Neural cell (in vitro differentiated cells): ENCODE measurements around the gene HLA-DQB1. TPM values are rescaled to one million over a fixed set of nuclear protein-coding genes. Genes with fewer than 3 reads are reported as not detected.

Source experiments
- H2AFZ ChIP-seq: fragments of 200-600, 300-800 bp; sonication (generic), shearing (Covaris generic); 2 replicates; pipeline ENCODE4 v1.6.0; 2014; ENCODE audit warnings: low read depth, mild to moderate bottlenecking, antibody characterized with exemption, low read length, moderate library complexity
- H3F3A ChIP-seq: fragments of 200-600 bp; shearing (Covaris generic); 2 replicates; pipeline ENCODE4 v1.6.1; 2016; ENCODE audit warnings: mild to moderate bottlenecking, moderate library complexity, mixed read lengths, antibody characterized with exemption, low read length; ENCODE audit not compliant: insufficient read depth, poor library complexity, severe bottlenecking
- H3K27ac ChIP-seq: fragments of 200-600, 300-800 bp; sonication (generic), shearing (Covaris generic); 2 replicates; pipeline ENCODE4 v1.5.1; 2014; ENCODE audit warnings: mild to moderate bottlenecking, low read length, moderate library complexity
- H3K27me3 ChIP-seq: fragments of 300-800, 200-600 bp; sonication (generic), shearing (Covaris generic); 2 replicates; pipeline ENCODE4 v1.6.0; 2014; ENCODE audit warnings: mild to moderate bottlenecking, low read depth, low read length, moderate library complexity; ENCODE audit not compliant: insufficient read depth
- H3K36me3 ChIP-seq: fragments of 300-800, 200-600 bp; sonication (generic), shearing (Covaris generic); 2 replicates; pipeline ENCODE4 v1.5.1; 2014; ENCODE audit warnings: mild to moderate bottlenecking, antibody characterized with exemption, low read length, moderate library complexity; ENCODE audit not compliant: insufficient read depth
- H3K4me2 ChIP-seq: fragments of 300-800, 200-600 bp; sonication (generic), shearing (Covaris generic); 2 replicates; pipeline ENCODE4 v1.6.0; 2014; ENCODE audit warnings: mild to moderate bottlenecking, low read length
- H3K4me3 ChIP-seq: fragments of 300-800, 200-600 bp; sonication (generic), shearing (Covaris generic); 2 replicates; pipeline ENCODE4 v1.5.1; 2014; ENCODE audit warnings: mild to moderate bottlenecking, low read length, moderate library complexity
- H3K79me2 ChIP-seq: fragments of 200-600 bp; shearing (Covaris generic); replicated peaks from 2 replicates; pipeline ENCODE4 v1.6.0; 2014; ENCODE audit warnings: mild to moderate bottlenecking, low read length, moderate library complexity; ENCODE audit not compliant: insufficient read depth
- H3K9ac ChIP-seq: fragments of 300-800, 200-600 bp; sonication (generic), shearing (Covaris generic); 2 replicates; pipeline ENCODE4 v1.6.1; 2016; ENCODE audit warnings: mild to moderate bottlenecking, low read length, mixed read lengths
- H3K9me2 ChIP-seq: fragments of 200-600 bp; shearing (Covaris generic); 2 replicates; pipeline ENCODE4 v1.6.1; 2016; ENCODE audit warnings: mild to moderate bottlenecking, low read length, mixed read lengths; ENCODE audit not compliant: insufficient read depth
- H3K9me3 ChIP-seq: fragments of 200-600, 300-800 bp; sonication (generic), shearing (Covaris generic); 2 replicates; pipeline ENCODE4 v1.6.1; 2016; ENCODE audit warnings: mild to moderate bottlenecking, mixed run types, low read length, moderate library complexity, mixed read lengths
- H4K20me1 ChIP-seq: fragments of 200-600 bp; shearing (Covaris generic); 2 replicates; pipeline ENCODE4 v1.6.1; 2016; ENCODE audit warnings: mild to moderate bottlenecking, mixed run types; ENCODE audit not compliant: insufficient read depth
- CTCF ChIP-seq: fragments of 450-650 bp; IDR thresholded peaks from 2 replicates; pipeline ENCODE4 v1.5.1; 2014; ENCODE audit warnings: antibody characterized with exemption, mild to moderate bottlenecking, moderate library complexity; ENCODE audit not compliant: poor library complexity, severe bottlenecking
- EP300 ChIP-seq: fragments of 450-650 bp; conservative IDR thresholded peaks from 2 replicates; pipeline ENCODE4 v1.6.1; 2014; ENCODE audit warnings: antibody characterized with exemption, mild to moderate bottlenecking, moderate library complexity; ENCODE audit not compliant: poor library complexity, severe bottlenecking
- EZH2 ChIP-seq: fragments of 200-600, 300-800 bp; shearing (Covaris generic), sonication (generic); IDR thresholded peaks from 2 replicates; pipeline ENCODE4 v1.6.1; 2014; ENCODE audit warnings: antibody characterized with exemption, low read length, borderline replicate concordance, mild to moderate bottlenecking; ENCODE audit not compliant: insufficient read depth, poor library complexity, severe bottlenecking
- MXI1 ChIP-seq: fragments of 450-650 bp; conservative IDR thresholded peaks from 2 replicates; pipeline ENCODE4 v1.6.1; 2014; ENCODE audit warnings: antibody characterized with exemption, mild to moderate bottlenecking; ENCODE audit not compliant: poor library complexity, severe bottlenecking
- POLR2AphosphoS5 ChIP-seq: IDR thresholded peaks from 2 replicates; pipeline ENCODE4 v1.6.1; 2012
- RAD21 ChIP-seq: fragments of 450-650 bp; conservative IDR thresholded peaks from 2 replicates; pipeline ENCODE4 v1.6.1; 2014; ENCODE audit warnings: antibody characterized with exemption, mild to moderate bottlenecking, moderate library complexity
- SMC3 ChIP-seq: fragments of 450-650 bp; conservative IDR thresholded peaks from 2 replicates; pipeline ENCODE4 v1.6.1; 2014; ENCODE audit warnings: antibody characterized with exemption, mild to moderate bottlenecking, moderate library complexity; ENCODE audit not compliant: poor library complexity
- TAF1 ChIP-seq: IDR thresholded peaks from 2 replicates; pipeline ENCODE4 v1.6.1; 2012; ENCODE audit warnings: low read depth
- polyA plus RNA-seq: library from polyadenylated mRNA; depleted of rRNA; stranded (reverse); fragments of >200 nt; gene quantifications from 2 replicates; pipeline ENCODE4 v1.2.3, GENCODE V29; 2014
- TF ChIP-seq, protein P1 (sequence below): IDR thresholded peaks from 2 replicates; pipeline ENCODE4 v1.6.1; 2012; ENCODE audit warnings: borderline replicate concordance

HLA-DQB1 gene
- polyA plus RNA-seq, 1 donor from 2014 or later, result not detected

DNA sequence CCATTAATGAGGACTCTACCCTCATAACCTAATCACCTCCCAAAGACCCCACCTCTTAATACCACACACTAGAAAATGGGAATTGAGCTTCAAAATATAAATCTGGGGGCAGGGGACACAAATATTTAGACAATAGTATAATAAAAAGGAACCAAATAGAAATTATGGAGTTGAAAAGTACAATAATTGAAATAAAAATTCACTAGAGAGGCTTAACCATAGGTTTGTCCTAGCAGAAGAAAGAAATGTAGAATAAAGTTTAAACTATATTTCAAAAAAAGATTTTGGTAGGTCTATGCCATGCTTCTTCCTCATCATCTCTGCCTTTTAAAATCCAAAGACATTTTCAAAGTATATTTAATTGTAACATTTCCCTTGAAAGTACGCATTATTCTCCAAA lies 48.7 kb downstream of the HLA-DQB1 start:
- H3K9ac ChIP-seq, result no peak overlapping the region
- H3K27ac ChIP-seq, result no peak overlapping the region
- no peaks in the 10 kb centered on the region for H3K27me3 ChIP-seq
- no peak for TF ChIP-seq SMC3
- H3K36me3 ChIP-seq, result no peaks in the 10 kb centered on the region
- no peaks in the 10 kb centered on the region for H4K20me1 ChIP-seq
- no peaks in the 10 kb centered on the region for H3K9me2 ChIP-seq
- no peak overlapping the region for H3K4me3 ChIP-seq
- no peaks in the 10 kb centered on the region for H3K79me2 ChIP-seq
- no peaks in the 10 kb centered on the region for H3F3A ChIP-seq
- no peak overlapping the region for H2AFZ ChIP-seq
- no peak overlapping the region for H3K4me2 ChIP-seq
- no peaks in the 10 kb centered on the region for H3K9me3 ChIP-seq

- no peaks in the 10 kb centered on the region for H3K9me2 ChIP-seq
- no peak overlapping the region for H3K4me3 ChIP-seq
- TF ChIP-seq, protein P1, sequence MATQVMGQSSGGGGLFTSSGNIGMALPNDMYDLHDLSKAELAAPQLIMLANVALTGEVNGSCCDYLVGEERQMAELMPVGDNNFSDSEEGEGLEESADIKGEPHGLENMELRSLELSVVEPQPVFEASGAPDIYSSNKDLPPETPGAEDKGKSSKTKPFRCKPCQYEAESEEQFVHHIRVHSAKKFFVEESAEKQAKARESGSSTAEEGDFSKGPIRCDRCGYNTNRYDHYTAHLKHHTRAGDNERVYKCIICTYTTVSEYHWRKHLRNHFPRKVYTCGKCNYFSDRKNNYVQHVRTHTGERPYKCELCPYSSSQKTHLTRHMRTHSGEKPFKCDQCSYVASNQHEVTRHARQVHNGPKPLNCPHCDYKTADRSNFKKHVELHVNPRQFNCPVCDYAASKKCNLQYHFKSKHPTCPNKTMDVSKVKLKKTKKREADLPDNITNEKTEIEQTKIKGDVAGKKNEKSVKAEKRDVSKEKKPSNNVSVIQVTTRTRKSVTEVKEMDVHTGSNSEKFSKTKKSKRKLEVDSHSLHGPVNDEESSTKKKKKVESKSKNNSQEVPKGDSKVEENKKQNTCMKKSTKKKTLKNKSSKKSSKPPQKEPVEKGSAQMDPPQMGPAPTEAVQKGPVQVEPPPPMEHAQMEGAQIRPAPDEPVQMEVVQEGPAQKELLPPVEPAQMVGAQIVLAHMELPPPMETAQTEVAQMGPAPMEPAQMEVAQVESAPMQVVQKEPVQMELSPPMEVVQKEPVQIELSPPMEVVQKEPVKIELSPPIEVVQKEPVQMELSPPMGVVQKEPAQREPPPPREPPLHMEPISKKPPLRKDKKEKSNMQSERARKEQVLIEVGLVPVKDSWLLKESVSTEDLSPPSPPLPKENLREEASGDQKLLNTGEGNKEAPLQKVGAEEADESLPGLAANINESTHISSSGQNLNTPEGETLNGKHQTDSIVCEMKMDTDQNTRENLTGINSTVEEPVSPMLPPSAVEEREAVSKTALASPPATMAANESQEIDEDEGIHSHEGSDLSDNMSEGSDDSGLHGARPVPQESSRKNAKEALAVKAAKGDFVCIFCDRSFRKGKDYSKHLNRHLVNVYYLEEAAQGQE, result no peak
- no peaks in the 10 kb centered on the region for H3K79me2 ChIP-seq
- H4K20me1 ChIP-seq, result no peaks in the 10 kb centered on the region
- no peaks in the 10 kb centered on the region for H3F3A ChIP-seq
- no peaks in the 10 kb centered on the region for H3K36me3 ChIP-seq
- no peak overlapping the region for H3K4me2 ChIP-seq
- H3K9me3 ChIP-seq, result no peaks in the 10 kb centered on the region
- no peaks in the 10 kb centered on the region for H3K27me3 ChIP-seq
- H3K9ac ChIP-seq, result no peak overlapping the region
- no peak overlapping the region for H3K27ac ChIP-seq
- no peak overlapping the region for H2AFZ ChIP-seq
Observed at GRCh38 chr6:32615885-32616532, 50.4 kb downstream of the HLA-DQB1 start.

DNA sequence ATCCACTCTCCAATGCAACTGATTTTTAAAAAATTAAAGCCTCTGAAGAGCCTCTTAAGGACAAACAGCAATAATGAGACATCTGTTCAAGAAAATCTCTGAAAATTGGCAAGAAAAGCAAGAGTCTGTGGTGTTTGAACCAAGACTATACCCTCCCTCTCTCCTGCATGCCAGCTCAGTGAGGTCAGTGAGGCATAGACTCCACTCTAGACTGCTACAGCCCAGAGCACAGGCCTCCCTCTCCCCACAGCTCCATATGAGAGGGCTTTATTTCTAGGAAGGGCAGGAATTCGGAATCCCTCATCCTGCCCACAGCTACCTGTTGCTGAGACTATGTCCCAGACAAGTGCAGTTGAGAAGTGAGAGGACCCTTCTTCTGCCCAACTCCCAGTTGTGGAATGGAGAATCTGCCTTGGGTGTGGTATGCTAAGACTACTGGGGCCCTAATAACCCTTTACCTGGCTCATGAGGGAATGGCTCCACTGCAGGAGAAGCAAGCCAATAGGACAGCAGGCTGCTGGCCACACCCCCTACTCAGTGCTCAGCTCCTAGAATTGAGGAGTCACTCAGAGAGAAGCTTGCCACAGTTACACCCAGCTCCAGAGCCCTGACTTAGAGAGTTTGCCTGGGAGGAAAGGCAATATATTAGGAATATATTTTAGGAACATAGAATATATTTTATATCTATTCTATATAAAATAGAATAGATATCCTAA lies 51.9 kb downstream of the HLA-DQB1 start:
- TF ChIP-seq EP300, result no peak
- TF ChIP-seq RAD21, result no peak
- no peak for TF ChIP-seq MXI1
- no peak for TF ChIP-seq EZH2
- TF ChIP-seq POLR2AphosphoS5, result no peak
- TF ChIP-seq, protein P1, result no peak
- no peak for TF ChIP-seq TAF1
- no peak for TF ChIP-seq SMC3
- TF ChIP-seq CTCF, result no peak
- H3K9me2 ChIP-seq, result no peaks in the 10 kb centered on the region
- H3K9ac ChIP-seq, result no peak overlapping the region
- no peaks in the 10 kb centered on the region for H3K36me3 ChIP-seq
- no peak overlapping the region for H3K4me2 ChIP-seq
- H4K20me1 ChIP-seq, result no peaks in the 10 kb centered on the region
- no peak overlapping the region for H3K4me3 ChIP-seq
- no peak overlapping the region for H3K27ac ChIP-seq
- no peaks in the 10 kb centered on the region for H3K27me3 ChIP-seq
- H3K79me2 ChIP-seq, result no peaks in the 10 kb centered on the region
- H2AFZ ChIP-seq, result no peak overlapping the region
- H3K9me3 ChIP-seq, result no peaks in the 10 kb centered on the region
- H3F3A ChIP-seq, result no peaks in the 10 kb centered on the region
